ENCODE results near the gene NOTCH2.
"Not testable (repeated sequence)": the region's sequence is repeated elsewhere in the genome, so short reads cannot be mapped to it uniquely, and the experiment has no call there.

NOTCH2 gene

DNA sequence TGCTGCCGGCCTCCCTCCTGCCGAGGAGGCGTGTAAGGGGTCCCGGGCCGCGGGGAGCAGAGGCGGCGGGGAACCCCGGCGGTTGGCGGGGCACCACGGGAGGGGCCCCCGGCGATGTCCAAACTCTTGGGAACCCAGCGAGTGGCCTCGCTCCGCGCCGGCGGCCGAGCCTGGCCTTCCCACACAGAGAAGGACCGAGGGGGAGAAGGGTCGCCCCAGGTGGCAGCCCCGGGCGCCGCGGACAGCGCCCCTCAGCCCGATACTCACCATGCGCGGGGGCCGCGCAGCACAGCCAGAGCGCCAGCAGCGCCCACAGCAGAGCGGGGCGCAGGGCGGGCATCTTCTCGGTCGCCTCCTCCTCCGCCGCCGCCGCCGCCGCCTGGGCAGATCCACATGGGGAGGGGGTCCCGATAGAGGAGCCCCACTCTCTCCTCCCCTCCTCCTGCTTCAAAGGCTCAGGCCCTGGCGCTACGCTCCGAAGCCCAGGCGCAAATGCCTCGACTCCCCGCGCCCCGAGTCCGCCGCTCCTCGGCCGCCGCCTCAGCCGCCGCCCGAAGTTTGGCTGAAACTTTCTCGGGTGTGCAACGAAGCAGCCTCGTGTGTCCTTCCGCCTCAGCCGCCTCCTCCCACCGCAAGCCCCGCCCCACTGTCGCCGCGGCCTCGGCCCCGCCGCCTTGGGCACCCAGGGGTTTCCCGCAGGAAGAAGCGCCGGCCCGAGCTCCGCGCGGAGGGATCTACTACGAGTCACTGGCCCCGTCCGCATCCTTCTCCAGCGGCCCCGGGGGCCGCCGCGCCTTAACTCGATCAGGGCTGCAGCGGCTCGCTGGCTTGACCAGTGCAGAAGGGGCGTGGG is at the start of gene NOTCH2:
Gene NOTCH2 (minus strand): TSS at position 596 of the 853 bp plus-strand sequence. CDS start 256 bp downstream, at position 340.
- peak in 33 of 51 donors; percentile 1 to 48 (median 19) for DNase-seq

DNA sequence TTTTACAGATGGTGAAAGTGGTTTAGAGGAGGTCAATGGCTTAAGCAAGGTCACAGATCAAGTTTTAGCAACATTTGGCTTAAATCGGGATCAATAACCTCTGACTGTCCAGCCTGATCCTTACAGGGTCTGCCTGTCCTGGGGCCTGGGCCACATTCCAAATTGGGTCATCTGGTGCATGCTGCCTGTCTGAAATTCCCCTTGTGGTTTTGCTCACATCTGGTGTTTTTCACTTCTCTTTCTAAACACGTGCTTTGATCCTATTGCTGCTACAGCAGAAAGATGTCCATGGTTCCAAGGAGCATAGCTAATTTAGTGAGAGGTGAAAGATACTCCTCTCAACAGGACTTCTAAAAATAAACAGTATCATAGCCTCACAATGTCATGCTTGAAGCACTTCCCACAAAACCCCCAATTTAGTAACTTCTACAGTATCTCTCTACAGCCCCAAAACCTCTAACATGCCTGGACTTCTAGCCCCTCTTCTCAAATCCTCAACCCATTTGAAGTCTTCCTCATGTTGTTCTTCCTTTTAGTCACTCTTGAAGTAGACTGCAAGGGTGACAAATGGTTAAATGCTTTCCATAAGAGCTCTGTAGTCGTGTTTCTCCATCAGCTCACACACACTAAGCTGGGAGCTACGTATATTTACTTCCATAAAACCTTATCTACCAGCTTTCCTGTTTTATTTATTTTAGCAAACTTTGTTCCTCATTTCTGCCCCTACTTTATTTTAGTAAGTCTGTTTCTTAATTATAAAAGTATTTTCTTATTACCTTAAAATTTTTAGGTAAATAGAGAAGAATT is 48.1 kb upstream of the NOTCH2 start:
- not testable (repeated sequence) for DNase-seq

GRCh38 chr1:120116094-120116493 is 46.6 kb upstream of the NOTCH2 start:
- DNase-seq, result not testable (repeated sequence)

GRCh38 chr1:120113134-120113533 is 43.7 kb upstream of the NOTCH2 start:
- DNase-seq, result not testable (repeated sequence)

GRCh38 chr1:120112212-120112611 is 42.8 kb upstream of the NOTCH2 start:
- not testable (repeated sequence) for DNase-seq

DNA sequence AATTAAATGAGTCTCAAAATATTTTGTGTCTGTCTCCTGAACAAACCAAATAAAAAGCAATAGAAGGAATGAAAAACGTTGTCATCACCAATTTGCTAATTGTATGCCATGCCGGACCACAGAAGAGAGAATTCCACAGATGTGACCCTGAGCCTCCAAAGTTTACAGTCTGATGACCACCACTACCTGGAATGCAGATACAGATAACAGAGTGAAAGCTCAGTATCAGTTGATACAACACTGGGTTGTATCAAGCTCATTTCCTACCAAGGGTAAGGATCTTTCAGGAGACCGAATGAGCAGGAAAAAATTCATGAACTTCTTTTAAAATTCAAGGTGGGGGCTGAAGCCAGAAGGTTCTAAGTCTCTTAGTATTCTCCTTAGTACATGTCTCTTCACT is 42.3 kb upstream of the NOTCH2 start:
- DNase-seq, result not testable (repeated sequence)

DNA sequence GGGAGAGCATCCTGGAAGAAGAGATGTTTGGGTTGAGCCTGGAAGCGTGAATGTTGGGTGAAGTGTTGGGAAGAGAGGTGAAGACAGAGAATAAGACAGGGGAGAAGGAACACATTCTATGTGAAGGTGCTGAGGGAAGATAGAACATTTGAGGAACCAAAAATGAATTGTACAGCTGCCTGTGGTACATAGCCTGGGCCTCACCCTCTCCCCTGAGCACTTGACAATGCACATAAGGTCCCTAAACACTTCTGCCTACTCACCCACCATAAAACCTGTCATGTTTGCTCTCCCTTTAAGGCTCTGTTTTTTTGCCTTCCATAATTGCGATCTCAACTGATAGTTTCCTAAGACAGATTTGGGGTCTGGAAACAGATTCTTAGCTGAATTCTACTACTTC is 41.5 kb upstream of the NOTCH2 start:
- DNase-seq, result not testable (repeated sequence)

- DNase-seq, result not testable (repeated sequence)
Measured at GRCh38 chr1:120109656-120110055, 40.2 kb upstream of the NOTCH2 start.

GRCh38 chr1:120109180-120109579 is 39.7 kb upstream of the NOTCH2 start:
- DNase-seq, result not testable (repeated sequence)

- not testable (repeated sequence) for DNase-seq
Measured at GRCh38 chr1:120105288-120105687, 35.8 kb upstream of the NOTCH2 start.

- DNase-seq, result not testable (repeated sequence)
Measured at GRCh38 chr1:120103768-120104167, 34.3 kb upstream of the NOTCH2 start.

DNA sequence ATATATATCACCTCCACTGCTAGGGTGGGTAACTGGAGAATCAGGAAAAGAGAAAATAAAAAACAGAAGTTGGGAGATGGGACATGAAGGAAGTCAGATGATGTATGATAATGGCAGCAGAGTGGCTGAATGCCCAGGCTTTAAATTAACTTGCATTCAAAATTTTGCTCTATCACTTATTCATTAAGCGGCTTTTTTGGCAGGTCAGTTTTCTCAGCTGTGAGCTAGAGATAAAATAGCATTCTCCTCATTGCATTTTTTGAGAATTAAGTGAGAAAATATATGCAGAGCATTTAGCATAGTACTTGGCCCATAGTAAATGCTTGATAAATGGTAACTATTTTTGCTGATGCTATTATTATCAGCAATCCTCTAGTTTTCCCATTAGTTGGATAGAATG is 32.1 kb upstream of the NOTCH2 start:
- not testable (repeated sequence) for DNase-seq

DNA sequence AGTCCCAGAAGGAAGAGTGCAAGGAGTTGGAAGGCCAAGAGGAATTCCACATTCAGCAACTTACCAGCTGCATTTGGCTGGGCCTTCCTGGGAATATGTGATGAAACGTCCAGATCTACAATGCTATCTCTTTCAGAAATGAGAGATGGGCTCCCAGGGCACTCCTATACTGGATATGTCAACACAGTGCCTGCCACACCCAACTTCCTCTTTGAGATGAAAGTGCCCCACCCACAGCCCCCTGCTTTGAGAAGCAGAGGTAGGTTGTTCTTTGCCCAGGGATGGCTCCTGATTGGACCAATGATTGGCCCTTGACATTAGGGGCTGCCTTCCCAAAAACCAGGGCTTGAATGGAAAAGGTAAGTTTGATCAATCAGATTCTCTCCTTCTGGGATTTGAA is 31.1 kb upstream of the NOTCH2 start:
- DNase-seq, result not testable (repeated sequence)

- DNase-seq, result not testable (repeated sequence)
Measured at GRCh38 chr1:120098986-120099759, 29.7 kb upstream of the NOTCH2 start.

GRCh38 chr1:120096981-120097545 is 27.6 kb upstream of the NOTCH2 start:
- DNase-seq, result not testable (repeated sequence)

DNA sequence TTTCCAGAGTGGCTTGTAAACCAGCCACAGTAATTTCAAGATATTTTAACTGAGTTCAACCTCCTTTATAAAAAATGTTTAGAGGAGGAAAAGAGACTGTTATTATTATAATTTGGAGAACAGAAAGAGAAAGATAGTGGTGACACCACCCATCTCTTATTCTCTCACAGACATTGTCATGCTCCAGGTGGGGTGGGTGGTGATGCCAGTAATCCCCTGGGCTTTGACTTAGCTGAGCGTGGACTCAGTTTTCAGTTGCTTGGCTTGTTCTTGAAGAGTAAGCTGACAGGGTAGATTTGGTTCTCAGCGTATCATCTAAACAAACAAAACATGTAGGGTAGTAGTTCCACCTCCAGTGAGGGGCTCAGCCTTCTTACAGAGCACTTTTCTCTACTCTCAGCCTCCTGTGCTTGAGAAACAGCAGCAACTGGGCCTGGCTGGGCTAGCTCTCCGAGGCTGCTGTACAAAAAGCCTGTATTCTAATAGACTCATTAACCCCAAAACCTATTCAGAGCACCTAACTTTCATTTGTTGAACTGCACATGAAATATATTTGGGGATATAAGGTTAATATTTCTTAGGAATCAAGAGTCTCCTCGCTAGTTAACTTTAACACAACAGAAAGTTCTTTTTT is 24.2 kb upstream of the NOTCH2 start:
- not testable (repeated sequence) for DNase-seq

- not testable (repeated sequence) for DNase-seq
Measured at GRCh38 chr1:120092232-120093218, 23.1 kb upstream of the NOTCH2 start.

DNA sequence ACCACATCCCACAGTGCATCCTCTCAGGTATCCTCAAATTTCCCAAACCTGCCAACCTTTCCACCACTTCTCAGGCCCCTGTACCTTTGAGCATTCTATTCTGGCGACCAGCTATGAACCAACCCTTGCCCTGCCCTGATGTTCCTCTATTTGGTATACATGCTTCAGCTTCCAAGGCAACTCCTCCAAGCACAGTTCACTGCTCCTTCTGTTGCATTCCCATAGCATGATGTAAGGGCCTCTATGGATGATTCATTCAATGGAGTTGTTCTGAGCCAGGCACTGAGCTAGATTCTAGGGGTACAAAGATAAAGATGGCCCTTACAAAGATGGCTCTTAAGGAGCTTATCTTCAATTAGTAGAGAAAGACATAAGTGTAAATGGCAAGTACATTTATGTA is 21.4 kb upstream of the NOTCH2 start:
- DNase-seq, result not testable (repeated sequence)

DNA sequence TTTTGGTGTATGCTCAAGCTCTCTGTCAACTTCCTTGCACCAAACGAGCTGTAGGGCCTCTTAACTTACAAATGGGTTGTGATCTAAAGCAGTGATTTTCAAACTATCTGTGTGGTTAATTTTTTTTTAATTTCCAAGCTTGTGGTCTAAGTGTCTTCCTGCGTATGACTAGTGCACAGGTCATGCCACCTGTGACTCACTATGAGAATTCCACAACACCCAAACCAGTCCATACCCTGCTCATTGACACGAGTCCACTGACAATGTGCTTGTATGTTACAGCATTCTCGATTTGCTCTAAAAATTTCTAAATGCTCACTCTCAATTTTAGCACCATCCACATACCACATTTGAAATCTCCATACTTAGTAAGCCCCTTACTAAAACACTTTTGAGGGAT is 18.5 kb upstream of the NOTCH2 start:
- DNase-seq, result not testable (repeated sequence)

Data from hypothalamus (tissue), 51 donors.